ENCODE results near the gene SEMA3E.
"Not testable (repeated sequence)": the region's sequence is repeated elsewhere in the genome, so short reads cannot be mapped to it uniquely, and the experiment has no call there.

Gene SEMA3E

DNA sequence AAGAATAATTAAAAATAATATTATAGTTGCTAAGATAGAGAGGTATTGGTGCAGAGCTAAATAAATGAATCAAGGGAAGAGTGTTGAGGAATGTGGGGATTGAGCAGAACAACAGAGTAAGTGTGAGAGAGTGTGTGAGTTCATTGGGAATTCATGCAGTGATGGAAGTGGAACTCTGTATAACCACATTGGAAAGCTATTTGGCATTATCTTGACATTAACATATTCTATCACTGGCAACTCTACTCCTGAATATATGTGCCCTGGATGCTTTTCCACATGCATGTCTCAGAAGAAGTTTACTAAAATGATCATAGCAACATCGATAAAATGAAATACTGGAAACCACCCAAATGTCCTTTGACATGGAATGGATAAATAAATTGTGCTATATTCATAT, 164.1 kb downstream of the SEMA3E start:
- no peak for DNase-seq

DNA sequence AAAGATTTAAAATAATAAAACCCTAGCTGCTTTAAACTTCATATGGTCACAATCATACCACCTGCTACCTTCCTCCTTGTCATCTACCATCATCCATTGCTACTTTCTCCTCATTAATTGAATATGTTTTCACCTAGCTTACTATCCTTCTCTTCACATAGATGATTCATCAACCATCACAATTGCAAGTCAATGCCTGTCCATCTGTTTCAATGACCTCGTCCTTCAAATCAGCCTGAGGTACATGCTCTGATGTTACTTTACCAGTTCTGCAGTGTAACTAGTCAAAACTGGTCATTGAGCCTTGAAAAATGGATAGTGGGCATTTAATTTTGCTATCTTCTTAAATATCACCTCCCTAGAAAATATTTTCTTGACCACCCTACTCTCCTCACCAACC, 164.7 kb downstream of the SEMA3E start:
- no peak for DNase-seq

DNA sequence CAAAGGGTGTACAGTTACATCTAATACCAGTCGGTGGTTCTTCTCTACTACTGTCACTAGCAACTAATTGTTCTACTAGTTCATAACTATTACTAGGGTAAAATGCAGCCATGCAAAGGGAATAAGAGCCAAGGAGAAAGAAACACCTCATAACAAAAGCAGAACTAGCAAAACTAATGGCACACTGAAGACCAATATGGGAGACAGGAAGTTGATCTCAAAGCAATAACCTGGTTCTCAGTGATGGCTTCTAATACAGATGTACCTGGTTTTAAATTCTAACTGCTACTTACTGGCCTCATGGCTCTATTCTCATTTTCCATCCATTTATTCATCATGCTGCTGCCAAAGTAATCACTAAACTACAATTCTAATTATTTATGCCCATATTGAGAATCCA, 170.3 kb downstream of the SEMA3E start:
- DNase-seq, result no peak

DNA sequence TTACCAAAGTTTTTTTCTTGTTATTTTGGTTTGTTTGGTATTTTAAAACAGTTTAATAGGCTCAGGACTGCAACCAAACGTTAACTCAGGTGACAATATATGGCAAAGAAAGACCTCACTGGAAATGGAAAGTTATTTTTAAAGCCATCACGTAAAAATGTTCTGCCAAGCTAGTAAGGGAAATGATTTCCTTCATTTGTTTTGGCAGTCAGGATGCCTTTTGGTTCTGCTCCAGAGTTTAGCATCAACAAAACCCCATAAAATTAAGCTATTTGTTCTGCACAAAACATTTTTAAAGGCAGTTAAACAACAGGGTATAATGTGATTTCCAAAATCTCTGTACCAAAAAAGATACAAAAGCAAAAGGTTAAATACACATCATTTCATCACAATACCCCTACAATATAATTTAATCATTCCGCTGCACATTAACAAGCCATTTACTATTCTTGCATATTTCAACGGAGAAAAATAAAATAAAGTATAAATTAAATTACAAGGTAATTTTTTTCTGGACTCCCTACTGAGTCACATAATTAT, 172.4 kb downstream of the SEMA3E start:
- no peak for DNase-seq

DNA sequence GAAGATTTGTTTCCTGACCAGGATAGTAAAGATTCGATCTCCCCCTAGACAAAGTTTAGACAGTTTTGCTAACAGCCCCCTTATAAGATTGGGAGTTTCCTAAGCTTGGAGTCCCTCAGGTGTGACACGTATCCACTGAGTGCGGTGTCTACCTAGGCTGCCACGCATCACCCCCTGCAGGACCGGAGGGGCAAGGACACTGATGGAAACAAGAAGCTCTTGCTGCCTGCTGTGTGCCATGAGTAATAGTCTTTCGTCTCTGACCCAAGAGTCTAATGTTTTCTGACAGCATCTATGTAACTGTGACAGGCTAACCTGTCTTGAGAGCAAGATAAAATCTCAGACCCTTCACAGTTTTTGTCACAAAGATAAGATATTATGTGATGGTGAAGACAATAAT, 173.5 kb downstream of the SEMA3E start:
- DNase-seq, result no peak

DNA sequence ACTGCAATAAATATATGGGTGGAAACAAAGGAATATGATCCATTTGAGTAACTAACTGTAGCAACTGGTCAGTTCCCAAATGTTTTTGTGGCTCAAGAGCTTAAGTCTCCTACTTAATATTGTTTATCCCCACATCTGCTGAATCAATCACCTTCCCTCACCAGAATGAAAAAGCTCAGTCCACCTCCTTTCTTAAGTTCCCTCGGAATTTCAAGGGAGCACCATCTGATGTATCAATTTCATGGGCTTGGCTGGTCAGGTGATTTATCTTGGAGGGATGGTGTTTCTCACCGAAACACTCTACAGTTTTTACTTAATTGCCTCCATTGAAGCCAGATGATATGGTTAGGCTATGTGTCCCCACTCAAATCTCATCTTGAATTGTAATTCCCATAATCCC, 176.6 kb downstream of the SEMA3E start:
- DNase-seq, result no peak

DNA sequence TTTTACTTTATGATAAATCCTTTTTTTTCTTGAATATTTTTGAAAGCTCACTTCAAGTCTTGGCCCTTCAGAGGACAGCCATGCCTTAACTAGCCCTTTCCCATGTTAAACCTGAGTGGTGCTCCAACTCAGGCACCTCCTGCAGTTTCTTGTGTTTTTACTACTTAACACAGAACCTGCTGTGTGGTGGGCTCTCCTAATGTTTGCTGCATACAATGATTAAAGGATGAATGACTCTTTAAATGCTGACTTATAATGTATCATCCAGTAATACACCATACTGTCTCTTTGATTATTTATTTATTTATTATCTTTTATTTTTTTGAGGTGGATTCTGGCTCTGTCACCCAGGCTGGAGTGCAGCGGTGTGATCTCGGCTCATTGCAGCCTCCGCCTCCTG, 179.4 kb downstream of the SEMA3E start:
- DNase-seq, result no peak

DNA sequence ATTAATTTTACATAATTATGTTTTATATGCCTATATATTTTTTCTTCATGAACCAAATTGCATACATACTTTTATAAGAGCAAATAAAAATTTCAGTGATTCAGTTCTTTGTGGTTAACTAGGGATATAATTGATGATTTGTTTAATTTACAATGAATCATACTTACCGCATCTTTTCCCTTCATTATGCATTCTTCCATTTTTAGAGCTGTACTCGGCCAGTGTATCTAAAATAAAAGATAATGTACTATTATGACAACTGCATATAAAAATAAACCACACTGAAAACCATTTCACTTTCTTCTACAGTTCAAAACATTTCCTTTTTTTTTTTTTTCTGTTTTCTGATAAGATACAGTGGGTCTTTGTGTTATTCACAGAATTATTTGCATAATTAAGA, 179.9 kb downstream of the SEMA3E start:
- DNase-seq, result no peak

DNA sequence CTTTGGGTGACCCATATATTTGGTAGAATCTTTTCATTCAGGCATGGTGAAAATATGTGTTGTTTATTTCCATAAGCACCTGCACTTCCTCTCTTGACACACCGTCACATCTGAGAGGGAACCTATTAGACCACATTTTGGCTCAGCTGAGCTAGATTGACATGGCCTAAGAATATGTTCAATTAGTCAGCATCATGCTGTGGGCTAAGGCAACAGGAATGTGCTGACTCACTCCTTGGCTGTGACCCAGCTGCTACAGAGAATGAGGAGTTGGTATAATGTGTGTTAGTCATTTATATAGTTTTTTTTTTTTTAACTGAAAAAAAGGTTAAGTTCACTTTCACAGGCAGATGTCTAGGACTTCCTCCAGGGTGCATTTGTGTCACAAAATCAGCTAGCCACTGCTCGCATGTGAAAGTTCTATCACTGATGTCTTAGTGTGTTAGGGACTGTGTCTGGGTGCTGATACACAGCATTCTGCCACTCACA, 180.6 kb downstream of the SEMA3E start:
- no peak for DNase-seq

DNA sequence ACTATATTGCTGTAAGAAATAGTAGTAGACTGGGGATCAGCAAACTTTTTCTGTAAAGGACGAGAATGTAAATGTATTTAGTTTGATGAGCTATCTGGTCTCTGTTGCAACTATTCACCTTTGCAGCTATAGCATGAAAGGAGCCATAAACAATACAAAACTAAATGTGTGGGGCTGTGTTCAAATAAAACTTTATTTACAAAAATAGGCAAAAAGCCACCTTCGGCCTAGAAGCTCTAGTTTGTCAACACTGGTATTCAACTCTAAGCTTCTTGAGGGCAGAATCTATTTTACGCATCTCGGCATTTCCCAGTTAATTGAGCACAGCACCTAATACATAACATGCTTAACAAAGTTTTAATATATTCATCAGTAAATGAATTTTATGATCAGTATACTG, 181.4 kb downstream of the SEMA3E start:
- no peak for DNase-seq

DNA sequence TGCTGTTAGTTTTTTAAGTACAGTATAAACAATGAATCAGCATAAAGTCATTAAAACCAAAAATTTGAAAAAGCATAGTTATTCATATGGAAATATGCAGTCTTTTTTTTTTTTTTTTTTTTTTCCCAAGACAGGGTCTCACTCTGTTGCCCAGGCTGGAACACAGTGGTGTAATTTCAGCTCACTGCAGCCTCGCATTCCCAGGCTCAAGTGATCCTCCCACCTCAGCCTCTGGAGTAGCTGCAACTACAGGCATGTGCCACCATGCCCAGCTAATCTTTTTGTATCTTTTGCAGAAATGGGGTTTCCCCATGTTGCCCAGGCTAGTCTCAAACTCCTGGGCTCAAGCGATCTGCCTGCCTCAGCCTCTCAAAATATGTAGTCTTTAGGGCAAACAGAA, 182.0 kb downstream of the SEMA3E start:
- DNase-seq, result no peak

DNA sequence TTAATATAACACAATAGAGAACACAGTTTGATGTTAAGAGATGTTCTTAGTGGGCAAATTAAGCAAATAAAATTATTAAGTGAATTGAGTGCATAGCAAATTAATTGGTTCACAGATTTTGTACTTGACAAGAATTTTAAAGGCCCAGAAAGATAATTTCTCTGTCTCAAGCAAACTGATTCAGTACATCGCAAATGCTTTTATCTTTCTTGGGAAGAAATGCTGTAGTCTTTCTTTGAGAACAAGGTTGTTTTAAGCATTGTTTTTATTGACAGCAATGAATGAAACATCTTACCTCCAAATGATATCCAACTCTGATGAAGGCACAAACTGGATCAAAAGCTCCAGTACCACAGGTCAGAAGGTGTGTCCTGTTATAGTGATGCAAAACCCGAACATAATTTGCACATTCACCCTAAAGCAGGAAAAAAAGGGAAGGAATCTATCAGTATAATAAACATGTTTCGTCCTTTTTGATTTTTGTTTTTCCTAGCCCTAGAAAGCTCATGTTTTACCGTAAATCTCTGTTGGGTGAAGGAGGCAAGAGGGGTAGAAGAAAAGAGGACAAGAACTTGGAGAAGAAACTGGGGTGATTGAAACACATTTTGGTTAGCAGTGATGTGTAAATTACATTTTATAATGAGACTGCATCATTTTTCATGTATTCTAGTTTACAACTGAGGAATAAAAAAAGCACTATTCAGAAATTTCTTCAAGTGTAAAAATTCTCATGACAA, 182.6 kb downstream of the SEMA3E start:
- DNase-seq, result no peak

DNA sequence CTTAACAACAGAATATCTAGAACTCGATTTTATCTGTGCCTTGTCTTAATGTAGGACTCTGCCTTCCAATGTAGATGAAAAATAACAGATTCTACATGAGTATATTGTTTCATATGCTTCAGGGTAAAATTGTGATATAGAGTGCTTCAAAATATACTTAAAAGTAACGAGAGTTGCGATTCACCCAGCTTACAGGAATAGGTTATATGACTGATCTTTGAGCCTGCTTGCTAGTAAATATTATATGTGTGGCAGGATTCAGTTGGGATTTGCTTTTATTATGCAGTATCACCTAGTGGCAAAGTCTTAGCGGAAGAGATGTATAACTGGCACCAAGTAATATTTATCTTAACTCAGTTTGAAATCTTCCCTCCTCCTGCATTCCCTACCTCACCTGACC, 183.3 kb downstream of the SEMA3E start:
- no peak for DNase-seq

DNA sequence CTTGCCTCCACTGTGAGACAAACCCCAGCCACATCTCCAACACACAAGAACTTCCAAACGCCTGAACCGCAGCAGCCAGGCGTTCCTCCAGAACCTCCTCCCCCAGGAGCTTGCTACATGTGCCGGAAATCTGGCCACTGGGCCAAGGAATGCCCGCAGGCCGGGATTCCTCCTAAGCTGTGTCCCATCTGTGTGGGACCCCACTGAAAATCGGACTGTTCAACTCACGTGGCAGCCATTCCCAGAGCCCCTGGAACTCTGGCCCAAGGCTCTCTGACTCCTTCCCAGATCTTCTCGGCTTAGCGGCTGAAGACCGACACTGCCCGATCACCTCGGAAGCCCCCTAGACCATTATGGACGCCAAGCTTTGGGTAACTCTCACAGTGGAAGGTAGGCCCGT, 187.1 kb downstream of the SEMA3E start:
- not testable (repeated sequence) for DNase-seq

DNA sequence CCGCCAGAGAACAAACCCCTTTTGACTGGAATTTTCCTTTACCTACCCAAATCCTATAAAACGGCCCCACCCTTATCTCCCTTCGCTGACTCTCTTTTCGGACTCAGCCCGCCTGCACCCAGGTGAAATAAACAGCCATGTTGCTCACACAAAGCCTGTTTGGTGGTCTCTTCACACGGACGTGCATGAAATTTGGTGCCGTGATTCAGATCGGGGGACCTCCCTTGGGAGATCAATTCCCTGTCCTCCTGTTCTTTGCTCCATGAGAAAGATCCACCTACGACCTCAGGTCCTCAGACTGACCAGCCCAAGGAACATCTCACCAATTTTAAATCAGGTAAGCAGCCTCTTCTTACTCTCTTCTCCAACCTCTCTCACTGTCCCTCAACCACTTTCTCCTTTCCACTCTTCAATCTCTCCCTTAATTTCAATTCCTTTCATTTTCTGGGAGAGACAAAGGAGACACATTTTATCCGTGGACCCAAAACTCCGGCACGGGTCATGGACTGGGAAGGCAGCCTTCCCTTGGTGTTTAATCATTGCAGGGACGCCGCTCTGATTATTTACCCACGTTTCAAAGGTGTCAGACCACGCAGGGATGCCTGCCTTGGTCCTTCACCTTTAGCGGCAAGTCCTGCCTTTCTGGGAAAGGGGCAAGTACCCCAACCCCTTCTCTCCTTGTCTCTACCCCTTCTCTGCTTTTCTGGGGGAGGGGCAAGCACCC, 188.8 kb downstream of the SEMA3E start:
- DNase-seq, result not testable (repeated sequence)

DNA sequence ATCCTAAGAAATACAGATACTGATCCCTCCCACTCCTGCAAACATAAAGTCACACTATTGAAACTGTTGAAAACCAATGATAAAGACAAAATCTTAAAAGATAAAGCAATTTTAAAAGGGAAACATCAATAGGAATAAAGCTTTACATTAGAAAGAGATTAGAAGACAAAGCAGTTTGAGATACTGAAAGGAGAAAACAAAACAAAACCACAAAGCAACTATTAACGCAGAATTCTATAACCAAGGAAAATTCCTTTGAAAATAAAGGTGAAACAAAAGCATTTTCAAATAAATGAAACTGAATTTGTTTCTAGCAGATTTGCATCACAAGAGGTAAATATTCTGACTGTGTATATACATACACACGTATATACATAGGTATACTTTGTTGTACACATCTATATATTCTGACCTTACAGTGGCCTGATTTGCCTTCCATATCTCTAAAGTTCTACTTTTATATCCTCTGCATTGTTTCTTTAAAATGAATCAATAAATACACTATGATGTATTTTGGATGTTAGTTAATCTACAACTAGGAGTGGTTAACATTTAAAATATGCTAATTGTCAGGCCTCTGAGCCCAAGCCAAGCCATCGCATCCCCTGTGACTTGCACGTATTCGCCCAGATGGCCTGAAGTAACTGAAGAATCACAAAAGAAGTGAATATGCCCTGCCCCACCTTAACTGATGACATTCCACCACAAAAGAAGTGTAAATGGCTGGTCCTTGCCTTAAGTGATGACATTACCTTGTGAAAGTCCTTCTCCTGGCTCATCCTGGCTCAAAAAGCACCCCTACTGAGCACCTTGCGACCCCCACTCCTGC, 189.6 kb downstream of the SEMA3E start:
- DNase-seq, result not testable (repeated sequence)

DNA sequence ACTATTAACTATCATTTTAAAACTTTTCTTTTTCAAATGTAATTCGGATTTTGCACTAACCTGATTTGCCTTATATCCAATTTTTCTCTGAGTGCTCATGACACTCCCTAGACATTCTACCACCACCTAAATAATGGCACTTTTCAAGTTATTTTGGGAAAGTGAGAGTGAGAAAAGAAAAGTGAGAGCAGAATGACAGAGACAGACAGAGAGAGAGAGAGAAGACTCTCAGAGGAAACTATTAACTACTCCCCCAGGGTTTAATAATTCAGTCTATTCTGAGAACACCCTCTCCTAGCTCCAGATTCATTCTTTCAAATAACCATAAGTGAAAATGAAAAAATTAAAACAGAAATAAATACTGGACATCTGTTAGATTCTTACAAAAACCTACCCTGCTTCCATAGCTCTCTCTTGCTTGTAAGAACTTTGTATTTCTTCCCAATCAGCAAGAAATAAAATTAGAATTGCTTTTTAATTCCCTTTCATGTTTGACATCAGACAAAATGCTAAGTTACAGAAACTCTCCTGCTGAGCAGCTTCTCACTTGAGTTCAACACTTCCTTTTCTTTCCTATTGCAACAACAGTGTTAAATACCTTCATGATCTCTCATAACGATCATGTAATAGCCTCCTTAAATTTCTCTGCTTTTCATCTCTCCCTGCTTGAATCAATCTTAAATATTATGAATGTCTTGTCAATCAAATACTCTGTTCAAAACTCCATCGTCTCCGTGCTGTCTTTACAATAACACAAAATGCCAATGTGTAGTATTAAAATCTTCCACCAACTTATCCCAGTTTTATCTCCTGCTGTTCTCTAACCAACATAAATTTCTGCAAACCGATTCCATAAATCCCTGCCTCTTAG, 191.7 kb downstream of the SEMA3E start:
- DNase-seq, result no peak

DNA sequence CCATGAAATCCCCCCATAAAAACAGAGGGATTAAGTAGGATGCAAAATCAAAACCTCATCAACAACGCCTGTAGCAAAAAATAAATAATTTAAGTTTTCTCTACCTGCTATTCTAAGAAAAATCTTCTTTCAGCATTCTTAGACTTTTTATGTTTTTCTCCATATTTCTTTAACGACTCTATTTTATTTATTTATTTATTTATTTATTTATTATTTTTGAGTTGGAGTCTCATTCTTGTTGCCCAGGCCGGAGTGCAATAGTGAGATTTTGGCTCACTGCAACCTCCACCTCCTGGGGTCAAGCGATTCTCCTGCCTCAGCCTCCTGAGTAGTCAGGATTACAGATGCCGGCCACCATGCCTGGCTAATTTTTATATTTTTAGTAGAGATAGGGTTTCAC, 192.5 kb downstream of the SEMA3E start:
- no peak for DNase-seq

DNA sequence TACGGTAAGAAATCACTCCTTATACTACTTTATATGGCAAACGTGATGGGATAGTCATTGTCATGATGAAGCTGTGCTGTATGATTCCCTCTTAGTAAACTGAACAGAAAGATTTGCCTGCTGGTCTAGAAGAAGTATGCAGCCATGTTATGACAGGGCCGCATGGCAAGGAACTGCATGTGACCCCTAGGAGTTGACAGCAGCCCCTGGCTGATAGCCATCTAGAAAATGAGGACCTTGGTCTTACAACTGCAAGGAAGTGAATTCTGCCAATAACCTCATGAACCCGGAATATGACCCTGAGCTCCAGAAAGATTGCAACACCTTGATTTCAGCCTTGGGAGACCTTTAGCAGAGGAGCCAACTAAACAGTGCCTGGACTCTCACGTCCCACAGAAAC, 193.3 kb downstream of the SEMA3E start:
- no peak for DNase-seq

DNA sequence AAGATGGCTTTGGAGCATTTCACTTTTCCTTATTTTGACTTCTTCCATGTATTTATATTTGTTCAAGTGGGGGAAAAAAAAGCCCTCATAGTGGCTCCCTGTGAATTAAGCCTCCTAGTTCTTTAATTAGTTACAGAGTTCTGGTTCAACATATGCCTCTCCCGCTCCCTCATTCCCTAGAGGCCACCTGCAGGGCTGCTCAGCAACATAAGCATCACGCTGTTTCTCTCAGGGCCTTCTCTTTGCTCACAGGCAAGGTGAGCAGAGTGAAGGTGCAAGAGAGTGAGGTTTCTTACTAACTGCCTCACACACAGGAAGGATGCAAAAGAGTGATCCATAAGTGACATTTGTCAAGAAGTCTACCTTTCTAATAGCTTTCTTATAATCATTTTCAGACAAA, 196.7 kb downstream of the SEMA3E start:
- no peak for DNase-seq

DNA sequence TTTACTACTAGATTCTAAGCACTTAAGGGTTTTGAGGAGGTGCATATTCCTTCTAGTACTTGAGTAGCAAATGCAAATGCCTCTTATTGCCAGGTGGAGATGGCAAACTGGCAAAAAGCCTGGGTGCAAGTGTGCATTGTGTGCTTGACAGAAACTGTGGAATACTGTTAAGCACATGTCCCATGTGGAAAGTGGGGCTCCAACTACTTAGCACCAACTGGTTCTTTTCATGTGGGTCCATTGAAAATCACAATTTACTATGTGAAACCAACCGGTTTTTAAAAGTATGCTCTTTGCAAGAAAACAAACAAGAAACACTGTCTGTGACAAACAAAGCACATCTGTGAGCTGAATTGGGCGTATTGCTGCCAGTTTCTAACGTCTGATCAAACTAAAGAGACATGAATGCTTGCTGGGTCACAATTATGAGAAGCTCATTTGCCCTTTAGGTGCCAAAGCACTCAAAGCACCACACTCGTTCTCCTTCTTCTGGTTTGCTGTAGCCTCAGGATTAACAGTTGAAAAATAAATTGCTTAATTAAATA, 197.4 kb downstream of the SEMA3E start:
- no peak for DNase-seq

DNA sequence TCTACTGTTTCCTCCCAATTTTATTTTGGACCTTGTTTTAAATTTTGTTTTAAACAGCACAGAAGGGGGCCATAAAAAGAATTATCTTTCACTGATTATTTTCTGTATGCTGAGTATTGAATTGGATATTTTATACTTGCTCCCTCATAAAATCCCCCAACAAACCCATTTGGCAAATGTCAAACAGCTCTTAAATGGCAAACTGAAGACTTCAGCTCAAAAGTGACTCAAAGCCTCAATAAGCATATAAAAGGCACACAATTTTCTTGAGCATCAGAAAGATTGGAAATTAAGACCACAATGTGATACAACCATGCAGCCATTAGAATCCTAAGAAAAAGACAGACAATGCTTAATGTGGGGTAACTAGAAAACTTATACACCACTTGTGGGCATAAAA, 199.2 kb downstream of the SEMA3E start:
- no peak for DNase-seq

All from cortex of kidney (tissue), 1 donor.